HG03064 (cell line): Measurements from ENCODE around the gene BIRC5.

Experiments
- ATAC-seq: cut with Tn5 transposase; IDR thresholded peaks from one replicate; pipeline ENCODE4 v1.9.1; 2021; ENCODE audit warnings: low read depth; ENCODE audit not compliant: unreplicated experiment

Gene BIRC5

GRCh38 chr17:78255029-78255656 lies 41.1 kb downstream of the BIRC5 start:
- ATAC-seq = no peak

- no peak for ATAC-seq
Observed at GRCh38 chr17:78255953-78256706, 42.1 kb downstream of the BIRC5 start.

- ATAC-seq = no peak
Observed at GRCh38 chr17:78256707-78257591, 42.9 kb downstream of the BIRC5 start.

GRCh38 chr17:78257810-78258322 lies 43.8 kb downstream of the BIRC5 start:
- ATAC-seq = no peak

- no peak for ATAC-seq
Observed at GRCh38 chr17:78258323-78259191, 44.5 kb downstream of the BIRC5 start.

GRCh38 chr17:78259192-78259554 lies 45.1 kb downstream of the BIRC5 start:
- ATAC-seq = no peak

- no peak for ATAC-seq
Observed at GRCh38 chr17:78263063-78263735, 49.1 kb downstream of the BIRC5 start.

- ATAC-seq = no peak
Observed at GRCh38 chr17:78263736-78264340, 49.8 kb downstream of the BIRC5 start.

- no peak for ATAC-seq
Observed at GRCh38 chr17:78264590-78264989, 50.5 kb downstream of the BIRC5 start.

- no peak for ATAC-seq
Observed at GRCh38 chr17:78265121-78265520, 51.1 kb downstream of the BIRC5 start.

- no peak for ATAC-seq
Observed at GRCh38 chr17:78266231-78266631, 52.2 kb downstream of the BIRC5 start.

- ATAC-seq = no peak
Observed at GRCh38 chr17:78266771-78267170, 52.7 kb downstream of the BIRC5 start.

- ATAC-seq = no peak
Observed at GRCh38 chr17:78267253-78268073, 53.4 kb downstream of the BIRC5 start.

- no peak for ATAC-seq
Observed at GRCh38 chr17:78268191-78268874, 54.3 kb downstream of the BIRC5 start.

GRCh38 chr17:78268951-78269905 lies 55.2 kb downstream of the BIRC5 start:
- ATAC-seq = no peak

- ATAC-seq = no peak
Observed at GRCh38 chr17:78269955-78270381, 55.9 kb downstream of the BIRC5 start.
